K562 (cell line): ENCODE measurements around the gene CIB1. TPM values are rescaled to one million over a fixed set of nuclear protein-coding genes. Genes with fewer than 3 reads are reported as not detected.

Experiments
- CAMTA2 ChIP-seq: fragments of 250-450 bp; sonication (Bioruptor Pico); conservative IDR thresholded peaks from 2 replicates; pipeline ENCODE4 v1.5.1; 2022
- CXXC5 ChIP-seq: fragments of 250-450 bp; sonication (Bioruptor Pico); IDR thresholded peaks from 2 replicates; pipeline ENCODE4 v1.8.0; 2022; ENCODE audit warnings: inconsistent platforms, mild to moderate bottlenecking, moderate library complexity
- E2F6 ChIP-seq, 2 experiments: IDR thresholded peaks; 2 replicates each; pipeline ENCODE4 v1.6.1; 2011; ENCODE audit warnings: borderline replicate concordance in 1 of 2, control low read depth in 1 of 2, low read depth in 1 of 2, low read length in 1 of 2, mild to moderate bottlenecking in 1 of 2, mixed read lengths in 1 of 2, moderate library complexity in 1 of 2; ENCODE audit not compliant: insufficient read depth in 1 of 2, insufficient read length in 1 of 2, poor library complexity in 1 of 2, severe bottlenecking in 1 of 2; ENCODE audit errors: extremely low read depth in 1 of 2
- ELF1 ChIP-seq: fragments of 200-800 bp; sonication (Bioruptor generic); IDR thresholded peaks from 2 replicates; pipeline ENCODE4 v1.6.1; 2016; ENCODE audit warnings: missing genetic modification characterization, missing compliant biosample characterization
- ELF2 ChIP-seq: fragments of 250-450 bp; sonication (Bioruptor Pico); IDR thresholded peaks from 2 replicates; pipeline ENCODE4 v1.5.0; 2021; ENCODE audit warnings: mild to moderate bottlenecking
- FOXP1 ChIP-seq: sonication (generic); formaldehyde crosslinking; IDR thresholded peaks from 2 replicates; pipeline ENCODE4 v1.8.0; 2022; ENCODE audit warnings: mild to moderate bottlenecking, missing genetic modification reagents
- HNRNPL ChIP-seq: fragments of 200-400 bp; formaldehyde crosslinking; IDR thresholded peaks from 2 replicates; pipeline ENCODE4 v1.6.1; 2017; ENCODE audit warnings: low read depth, mild to moderate bottlenecking, low read length
- HNRNPLL ChIP-seq: fragments of 200-400 bp; formaldehyde crosslinking; IDR thresholded peaks from 2 replicates; pipeline ENCODE4 v1.6.1; 2017; ENCODE audit warnings: low read length, low read depth, mild to moderate bottlenecking; ENCODE audit not compliant: poor library complexity, severe bottlenecking
- KAT7 ChIP-seq: sonication (generic); formaldehyde crosslinking; IDR thresholded peaks from 2 replicates; pipeline ENCODE4 v1.8.0; 2022; ENCODE audit warnings: missing genetic modification reagents, mild to moderate bottlenecking, borderline replicate concordance
- L3MBTL2 ChIP-seq: fragments of 450-650 bp; IDR thresholded peaks from 2 replicates; pipeline ENCODE4 v1.6.1; 2016; ENCODE audit warnings: mild to moderate bottlenecking, moderate library complexity
- MAX ChIP-seq: sonication (generic); formaldehyde crosslinking; IDR thresholded peaks from 2 replicates; pipeline ENCODE4 v1.9.0; 2022; ENCODE audit warnings: mild to moderate bottlenecking, missing genetic modification reagents
- NONO ChIP-seq, 2 experiments: fragments of 200-400 bp in 1 of 2; fragments of 450-650 bp in 1 of 2; formaldehyde crosslinking in 1 of 2; IDR thresholded peaks; 2 replicates each; pipeline ENCODE4 v1.6.1; 2017; ENCODE audit warnings: low read depth in 2 of 2, mild to moderate bottlenecking in 2 of 2, moderate library complexity in 2 of 2, low read length in 1 of 2
- NRF1 ChIP-seq, 2 experiments: fragments of 450-650 bp; IDR thresholded peaks in 1 of 2; conservative IDR thresholded peaks in 1 of 2; 2 replicates each; pipeline ENCODE4 v1.6.1; 2014; ENCODE audit warnings: mild to moderate bottlenecking in 2 of 2
- POLR2G ChIP-seq: fragments of 200-400 bp; formaldehyde crosslinking; IDR thresholded peaks from 2 replicates; pipeline ENCODE4 v1.6.1; 2017; ENCODE audit warnings: low read depth, mild to moderate bottlenecking, antibody characterized with exemption, low read length, moderate library complexity
- RBFOX2 ChIP-seq: fragments of 200-400 bp; formaldehyde crosslinking; IDR thresholded peaks from 2 replicates; pipeline ENCODE4 v1.6.1; 2017; ENCODE audit warnings: low read depth, mild to moderate bottlenecking, low read length, moderate library complexity
- SP1 ChIP-seq: sonication (generic); formaldehyde crosslinking; IDR thresholded peaks from 2 replicates; pipeline ENCODE4 v1.8.1; 2022; ENCODE audit warnings: mild to moderate bottlenecking, missing genetic modification reagents
- TEAD1 ChIP-seq, 2 experiments: fragments of 450-650 bp in 1 of 2; sonication (generic) in 1 of 2; formaldehyde crosslinking; IDR thresholded peaks; 2 replicates each; pipeline versions ENCODE4 v1.4.0 to v1.8.0; 2020 to 2022; ENCODE audit warnings: mild to moderate bottlenecking in 2 of 2, missing genetic modification reagents in 1 of 2
- UBTF ChIP-seq, 2 experiments: IDR thresholded peaks; 2 replicates each; pipeline ENCODE4 v1.6.1; 2012; ENCODE audit warnings: improper control_type of control experiment in 2 of 2, low read depth in 2 of 2, low read length in 2 of 2, borderline replicate concordance in 1 of 2
- VEZF1 ChIP-seq: fragments of 200-800 bp; sonication (Bioruptor generic); IDR thresholded peaks from 2 replicates; pipeline ENCODE4 v1.6.1; 2017; ENCODE audit warnings: missing genetic modification characterization, missing compliant biosample characterization
- ZFX ChIP-seq: sonication (generic); formaldehyde crosslinking; IDR thresholded peaks from 2 replicates; pipeline ENCODE4 v1.8.0; 2022; ENCODE audit warnings: mild to moderate bottlenecking, missing genetic modification reagents, moderate library complexity
- ZNF583 ChIP-seq: fragments of 250-450 bp; sonication (Bioruptor Pico); IDR thresholded peaks from 2 replicates; pipeline ENCODE4 v1.4.0; 2020
- polyA plus RNA-seq, 8 experiments: library from polyadenylated mRNA; depleted of rRNA in 4 of 8; stranded (reverse) in 5 of 8; unstranded in 3 of 8; fragments of >200 nt; fragmentation: Nextera tagmentation in 2 of 8; fragmentation: Illumina TruSeq in 1 of 8; extraction: Ambion mirVana in 2 of 8; extraction: Trizol in 1 of 8; gene quantifications; 2 replicates each; pipeline versions ENCODE4 v1.2.1 to v1.2.3, GENCODE V29; 2011 to 2014; ENCODE audit warnings: inconsistent platforms in 1 of 8, missing spikeins in 1 of 8
- total RNA-seq, 7 experiments: library from RNA; depleted of rRNA in 6 of 7; stranded (reverse); fragments of >200 nt in 6 of 7; fragmentation: Illumina TruSeq in 2 of 7; extraction: Trizol in 2 of 7; gene quantifications; 2 replicates each; pipeline versions ENCODE4 v1.2.1 to v1.2.3, GENCODE V29; 2011 to 2021; ENCODE audit warnings: low replicate concordance in 1 of 7

Gene CIB1
- total and polyA plus RNA-seq, 9 of the 15 experiments (the other 6 are each of a cell fraction or from before 2014, with no cell fraction given), result 14.9 to 136 (median 64.5) TPM

GRCh38 chr15:90201130-90201943 lies 32.4 kb downstream of the CIB1 start, which contains the start of gene SEMA4B (continued):
- peak; percentile 78 for TF ChIP-seq POLR2G
- TF ChIP-seq L3MBTL2, result 0 out of 2 replicates have a peak, but pooled peaks have one; percentile 22
- peak; percentile 65 for TF ChIP-seq ZFX (CRISPR knock-in tag)
- peak in 1 of 2 experiments; percentile 26 for TF ChIP-seq E2F6 (IDR thresholded peaks at IDR 0.05; ENCODE audit: borderline replicate concordance in 1 of 2, extremely low read depth in 1 of 2, insufficient read depth in 1 of 2, insufficient read length in 1 of 2, low read depth in 1 of 2, low read length in 1 of 2, poor library complexity in 1 of 2, severe bottlenecking in 1 of 2)
- TF ChIP-seq NONO (IDR thresholded peaks at IDR 0.05; ENCODE audit: low read depth in 2 of 2, low read length in 1 of 2), result peak; percentile 41 to 88; a peak in 2 of 4 replicates
- peak; percentile 46 for TF ChIP-seq MAX
- peak; percentile 75 for TF ChIP-seq ELF1 (tag)
- peak; percentile 33; the same call in 1 of the 2 replicates for TF ChIP-seq ELF2 (CRISPR knock-in tag)
- TF ChIP-seq CXXC5 (CRISPR knock-in tag), result peak; percentile 72
- TF ChIP-seq CAMTA2 (CRISPR knock-in tag), result 0 out of 2 replicates have a peak, but pooled peaks have one; percentile 42
- peak in 1 of 2 experiments; percentile 38; a peak in 1 of 4 replicates for TF ChIP-seq TEAD1 (CRISPR knock-in tag; IDR thresholded peaks at IDR 0.05)
- peak; percentile 37; the same call in 1 of the 2 replicates for TF ChIP-seq SP1
- TF ChIP-seq HNRNPLL, result peak; percentile 72
- TF ChIP-seq KAT7, result peak; percentile 12; the same call in 1 of the 2 replicates
- TF ChIP-seq RBFOX2, result peak; percentile 69
- peak; percentile 50 to 76; a peak in 2 of 4 replicates for TF ChIP-seq UBTF (IDR thresholded peaks at IDR 0.05; ENCODE audit: borderline replicate concordance in 1 of 2, low read depth in 2 of 2, low read length in 2 of 2)
- TF ChIP-seq FOXP1, result no peak
- TF ChIP-seq HNRNPL, result peak; percentile 49; the same call in 1 of the 2 replicates
- TF ChIP-seq VEZF1 (CRISPR knock-in tag), result peak; percentile 75
- peak; percentile 66 to 68; a peak in 3 of 4 replicates for TF ChIP-seq NRF1 (conservative IDR thresholded peaks at IDR 0.05 in 1 of 2, IDR thresholded peaks at IDR 0.05 in 1 of 2)
- no peak for TF ChIP-seq ZNF583
